DMS114 treated with DMSO at 0.1 percent for 48 hours (cell line): ENCODE measurements around the gene RAB18.
"Not testable (repeated sequence)": the region's sequence is repeated elsewhere in the genome, so short reads cannot be mapped to it uniquely, and the experiment has no call there.

Experiments
- DNase-seq: peaks from one replicate; lab custom pipeline; 2025; ENCODE audit not compliant: unreplicated experiment; lab: John Stamatoyannopoulos, UW

RAB18 gene

DNA sequence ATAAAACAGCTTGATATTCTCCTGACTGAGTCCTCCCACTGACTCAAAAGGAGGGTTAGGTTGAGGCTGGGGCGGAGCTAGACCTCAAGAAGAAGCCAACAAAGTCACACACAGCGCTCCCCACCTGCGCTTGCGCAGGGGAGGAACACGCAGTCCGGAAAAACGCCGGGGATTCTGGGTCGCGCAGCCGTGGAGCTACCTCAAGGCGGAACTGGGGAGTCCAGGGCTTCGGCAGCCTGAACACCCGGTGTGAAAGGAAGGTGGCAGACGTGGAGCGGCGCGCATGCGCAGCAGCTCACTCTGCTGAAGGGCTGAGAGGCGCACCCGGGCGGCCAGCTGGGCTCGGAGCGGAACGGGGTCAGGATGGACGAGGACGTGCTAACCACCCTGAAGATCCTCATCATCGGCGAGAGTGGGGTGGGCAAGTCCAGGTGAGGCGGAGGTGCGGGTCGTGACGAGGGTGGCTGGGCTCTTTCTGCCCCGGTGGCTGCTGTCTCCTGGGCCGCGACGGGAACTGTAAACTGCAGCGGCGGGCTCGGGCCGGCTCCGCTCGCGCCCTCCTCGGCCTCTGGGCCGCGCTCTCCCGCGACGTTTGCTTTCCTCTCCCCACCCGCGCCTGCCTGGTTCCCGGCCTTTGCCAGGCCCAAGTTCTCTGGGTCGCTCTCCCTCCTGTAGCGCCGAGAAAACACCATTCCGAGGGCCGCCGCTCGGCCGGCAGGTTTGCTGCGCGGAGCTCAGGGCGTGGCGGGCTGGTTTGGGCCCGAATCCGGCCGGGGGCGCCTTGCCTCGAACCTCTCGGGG lies at the start of gene RAB18:
Gene RAB18, plus strand, starts transcription at position 298 of the 801 bp plus-strand sequence. Its CDS starts 66 bp downstream, at position 364.
- DNase-seq = peak; percentile 96

- DNase-seq = no peak
Observed at GRCh38 chr10:27454837-27455236, 49.3 kb upstream of the RAB18 start.

GRCh38 chr10:27457261-27457945 lies 46.7 kb upstream of the RAB18 start:
- no peak for DNase-seq

- DNase-seq = no peak
Observed at GRCh38 chr10:27457966-27458365, 46.1 kb upstream of the RAB18 start.

- no peak for DNase-seq
Observed at GRCh38 chr10:27461312-27461711, 42.8 kb upstream of the RAB18 start.

GRCh38 chr10:27463961-27464360 lies 40.1 kb upstream of the RAB18 start:
- DNase-seq = no peak

DNA sequence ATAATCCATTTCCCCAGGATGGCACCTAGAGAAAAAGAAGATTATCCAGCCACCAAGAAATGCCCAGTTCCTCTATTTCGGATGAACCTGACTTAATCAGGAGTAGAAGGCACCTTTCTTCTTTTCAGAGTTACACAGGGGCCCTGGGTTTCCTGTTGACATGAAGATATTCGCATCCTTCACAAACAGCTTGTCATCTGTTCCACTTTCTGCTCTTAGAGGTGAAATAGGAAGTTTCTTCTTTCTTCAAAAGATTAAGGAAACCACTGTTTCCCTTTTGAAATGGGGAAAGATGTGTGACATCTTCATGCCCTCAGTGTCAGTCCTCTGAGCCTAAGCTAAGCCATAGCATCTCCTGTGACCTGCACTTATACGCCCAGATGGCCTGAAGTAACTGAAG lies 39.1 kb upstream of the RAB18 start:
- no peak for DNase-seq

- DNase-seq = not testable (repeated sequence)
Observed at GRCh38 chr10:27465596-27465995, 38.5 kb upstream of the RAB18 start.

GRCh38 chr10:27470885-27471284 lies 33.2 kb upstream of the RAB18 start:
- no peak for DNase-seq

DNA sequence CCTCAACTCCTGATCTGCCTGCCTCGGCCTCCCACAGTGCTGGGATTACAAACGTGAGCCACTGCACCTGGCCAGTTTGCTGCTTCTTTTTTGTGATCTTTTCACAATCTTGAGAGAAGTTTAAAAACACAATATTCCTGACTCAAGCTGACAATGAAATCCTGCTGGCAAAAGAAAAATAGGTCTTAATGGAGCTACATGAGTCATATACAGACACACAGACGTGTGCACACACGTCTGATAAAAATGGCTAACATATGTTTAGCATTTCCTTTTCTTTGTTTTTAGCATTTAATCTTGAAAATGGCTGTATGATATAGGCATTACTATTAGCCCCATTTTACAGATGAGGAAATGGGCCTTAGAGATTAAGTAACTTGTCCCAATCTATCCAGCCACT lies 29.4 kb upstream of the RAB18 start:
- DNase-seq = no peak

GRCh38 chr10:27479016-27479415 lies 25.1 kb upstream of the RAB18 start:
- no peak for DNase-seq

GRCh38 chr10:27481486-27481885 lies 22.6 kb upstream of the RAB18 start:
- DNase-seq = no peak

GRCh38 chr10:27482984-27483956 lies 20.8 kb upstream of the RAB18 start:
- DNase-seq = no peak

DNA sequence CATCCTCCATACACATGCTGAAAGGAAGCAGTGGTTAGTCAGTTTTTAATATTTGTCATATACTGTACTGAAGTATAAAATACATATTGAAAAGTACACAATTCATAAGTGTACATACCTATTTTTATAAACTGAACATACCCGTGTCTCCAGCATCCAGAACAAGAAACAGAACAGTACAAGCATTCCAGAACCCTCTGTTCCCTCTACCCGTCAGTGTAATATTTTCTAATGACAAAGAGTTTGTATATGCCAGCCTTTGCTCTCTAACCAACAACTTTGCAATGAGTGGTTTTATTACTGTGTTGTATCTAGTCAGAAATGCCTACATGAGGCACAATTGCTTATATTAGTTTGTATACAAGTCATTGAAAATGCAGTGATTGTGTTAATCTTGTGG lies 18.7 kb upstream of the RAB18 start:
- DNase-seq = no peak

DNA sequence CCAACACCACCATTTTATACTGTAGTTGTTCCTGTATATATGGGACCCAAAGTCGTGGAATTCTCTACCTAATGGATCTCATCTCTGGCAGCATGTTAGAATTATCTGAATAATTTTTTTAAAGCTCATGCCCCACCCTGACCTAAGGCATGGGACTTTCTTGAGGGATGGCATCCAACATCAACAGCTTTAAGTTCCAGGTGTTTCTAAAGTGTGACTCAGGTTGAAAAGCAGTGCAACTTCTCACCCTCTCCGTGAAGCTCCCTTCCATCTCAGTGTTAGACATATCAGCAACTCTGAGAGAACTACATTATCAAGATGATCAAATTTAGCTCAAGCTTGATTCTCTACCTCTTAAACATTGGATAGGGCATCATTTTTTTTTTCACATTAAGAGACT lies 18.1 kb upstream of the RAB18 start:
- no peak for DNase-seq

DNA sequence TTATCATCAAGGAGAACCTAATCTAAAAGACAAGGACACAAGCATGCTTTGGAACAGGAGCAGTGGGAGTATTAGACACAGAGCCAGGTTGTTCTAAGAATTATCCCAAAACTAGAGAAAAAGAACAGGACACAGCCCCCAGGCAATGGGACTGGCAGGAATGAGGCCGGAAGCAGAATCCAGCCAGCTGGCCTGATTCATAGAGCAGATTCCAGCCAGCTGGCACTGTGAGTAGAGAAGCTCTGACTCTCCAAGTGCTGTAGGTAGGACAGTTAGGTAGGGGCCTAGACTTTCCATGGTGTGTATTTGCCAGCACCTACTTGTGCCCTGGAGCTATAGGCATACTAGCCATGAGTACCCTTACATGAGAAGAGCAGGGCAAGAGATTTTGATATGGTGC lies 13.3 kb upstream of the RAB18 start:
- DNase-seq = no peak

- DNase-seq = no peak
Observed at GRCh38 chr10:27494116-27494805, 9.8 kb upstream of the RAB18 start.

DNA sequence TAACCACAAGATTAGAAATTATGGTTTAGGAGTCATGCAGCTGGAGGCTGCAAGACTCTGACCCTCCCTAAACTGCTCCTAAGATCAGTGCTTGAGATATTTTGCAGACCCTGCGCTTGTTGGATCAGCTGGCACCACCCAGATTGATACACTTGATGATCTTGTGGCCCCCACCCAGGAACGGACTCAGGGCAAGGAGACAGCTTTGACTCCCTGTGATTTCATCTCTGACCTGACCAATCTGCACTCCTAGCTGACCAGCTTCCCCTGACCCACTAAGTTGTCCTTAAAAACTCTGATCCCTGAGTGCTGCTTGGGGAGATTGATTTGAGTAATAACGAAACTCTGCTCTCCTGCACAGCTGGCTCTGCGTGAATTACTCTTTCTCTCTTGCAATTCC lies 8.0 kb upstream of the RAB18 start:
- DNase-seq = no peak

- no peak for DNase-seq
Observed at GRCh38 chr10:27500096-27500495, 4.0 kb upstream of the RAB18 start.

- DNase-seq = no peak
Observed at GRCh38 chr10:27500886-27501285, 3.2 kb upstream of the RAB18 start.

GRCh38 chr10:27503498-27504006 lies 552 bp upstream of the RAB18 start:
- no peak for DNase-seq
